Measurements from ENCODE around the gene GORASP2.

- TF ChIP-seq EZH2 (IDR thresholded peaks at IDR 0.05; ENCODE audit: insufficient read depth, poor library complexity, severe bottlenecking) = no peak
- no peak for TF ChIP-seq EZH2phosphoT487 (IDR thresholded peaks at IDR 0.05; ENCODE audit: insufficient read depth, low read depth)
Observed at GRCh38 chr2:170929686-170930050, 615 bp downstream of the GORASP2 start.
